ENCODE data around the gene NOP53.
"Not testable (repeated sequence)": the region's sequence is repeated elsewhere in the genome, so short reads cannot be mapped to it uniquely, and the experiment has no call there.

NOP53 gene

DNA sequence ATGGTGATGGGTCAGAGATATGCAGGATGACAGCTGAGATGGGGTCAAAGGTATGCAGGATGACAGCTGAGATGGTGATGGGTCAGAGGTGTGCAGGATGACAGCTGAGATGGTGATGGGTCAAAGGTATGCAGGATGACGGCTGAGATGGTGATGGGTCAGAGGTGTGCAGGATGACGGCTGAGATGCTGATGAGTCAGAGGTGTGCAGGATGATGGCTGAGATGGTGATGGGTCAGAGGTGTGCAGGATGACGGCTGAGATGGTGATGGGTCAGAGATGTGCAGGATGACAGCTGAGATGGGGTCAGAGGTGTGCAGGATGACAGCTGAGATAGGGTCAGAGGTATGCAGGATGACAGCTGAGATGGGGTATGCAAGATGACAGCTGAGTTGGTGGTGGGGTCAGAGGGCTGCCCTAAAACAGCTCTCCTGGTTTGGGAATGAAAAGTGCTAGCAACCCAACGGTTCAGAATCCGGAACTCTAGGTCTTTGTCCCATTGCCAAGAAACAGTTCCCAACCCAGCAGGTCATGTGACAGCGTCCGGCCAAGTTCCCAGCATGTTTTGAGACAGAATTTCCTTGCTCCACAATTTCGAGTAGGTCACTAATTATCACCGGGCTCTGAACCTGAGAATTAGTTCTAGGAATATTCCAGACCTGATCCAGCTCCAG, 36.4 kb downstream of the NOP53 start:
- peaks cover 39% of the 10 kb centered on the region for H3K79me2 ChIP-seq (ENCODE audit: insufficient read depth, low read length)
- no peaks in the 10 kb centered on the region for H3K9me2 ChIP-seq (replicated peaks; ENCODE audit: low read depth, low read length)
- peaks cover 6% of the 10 kb centered on the region; the same call in 1 of the 2 replicates for H3K36me3 ChIP-seq (ENCODE audit: insufficient read depth, low read length)

DNA sequence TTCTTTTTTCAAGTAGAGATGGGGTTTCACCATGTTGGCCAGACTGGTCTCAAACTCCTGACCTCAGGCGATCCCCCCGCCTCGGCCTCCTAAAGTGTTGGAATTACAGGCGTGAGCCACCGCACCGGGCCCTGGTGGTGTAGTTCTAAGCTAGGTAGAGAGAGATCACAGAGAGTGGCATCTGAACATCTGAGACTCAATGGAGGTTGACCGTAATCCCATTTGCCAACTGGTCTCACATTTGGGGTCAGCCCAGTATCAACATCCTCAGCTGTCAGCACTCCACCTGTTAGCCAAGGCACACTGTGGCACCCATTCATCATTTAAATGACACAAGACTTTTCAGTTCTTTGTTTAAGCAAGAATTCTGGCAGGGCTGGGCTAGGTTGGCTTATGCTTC, 41.2 kb downstream of the NOP53 start:
- Histone ChIP-seq H3F3A (ENCODE audit: low read depth) (no peaks in the 10 kb centered on the region), H3K79me2 (ENCODE audit: insufficient read depth, low read length) (0 out of 2 replicates have a peak, but pooled peaks cover under 1% of the 10 kb centered on the region), H3K9me3 (ENCODE audit: insufficient read depth, low read depth, low read length) (no peaks in the 10 kb centered on the region), H3K9me2 (replicated peaks; ENCODE audit: low read depth, low read length) (no peaks in the 10 kb centered on the region), H3K4me3 (ENCODE audit: low read length, poor library complexity, severe bottlenecking) (no peak overlapping the region), H3K27me3 (ENCODE audit: insufficient read depth, low read length, poor library complexity, severe bottlenecking) (no peaks in the 10 kb centered on the region), H3K36me3 (ENCODE audit: insufficient read depth, low read length) (peaks cover 6% of the 10 kb centered on the region; the same call in 1 of the 2 replicates), H3K9ac (ENCODE audit: low read depth, low read length, poor library complexity, severe bottlenecking) (no peak overlapping the region), H2AFZ (ENCODE audit: low read length) (no peak overlapping the region), H3K4me2 (ENCODE audit: low read depth, low read length, poor library complexity, severe bottlenecking) (no peak overlapping the region), H4K20me1 (ENCODE audit: insufficient read depth, low read length, poor library complexity, severe bottlenecking) (no peaks in the 10 kb centered on the region), H3K4me1 (ENCODE audit: insufficient read depth, low read length, poor library complexity, severe bottlenecking) (no peaks in the 10 kb centered on the region)
- TF ChIP-seq EZH2phosphoT487 (IDR thresholded peaks at IDR 0.05; ENCODE audit: borderline replicate concordance): no peak
- TF ChIP-seq, protein P1, sequence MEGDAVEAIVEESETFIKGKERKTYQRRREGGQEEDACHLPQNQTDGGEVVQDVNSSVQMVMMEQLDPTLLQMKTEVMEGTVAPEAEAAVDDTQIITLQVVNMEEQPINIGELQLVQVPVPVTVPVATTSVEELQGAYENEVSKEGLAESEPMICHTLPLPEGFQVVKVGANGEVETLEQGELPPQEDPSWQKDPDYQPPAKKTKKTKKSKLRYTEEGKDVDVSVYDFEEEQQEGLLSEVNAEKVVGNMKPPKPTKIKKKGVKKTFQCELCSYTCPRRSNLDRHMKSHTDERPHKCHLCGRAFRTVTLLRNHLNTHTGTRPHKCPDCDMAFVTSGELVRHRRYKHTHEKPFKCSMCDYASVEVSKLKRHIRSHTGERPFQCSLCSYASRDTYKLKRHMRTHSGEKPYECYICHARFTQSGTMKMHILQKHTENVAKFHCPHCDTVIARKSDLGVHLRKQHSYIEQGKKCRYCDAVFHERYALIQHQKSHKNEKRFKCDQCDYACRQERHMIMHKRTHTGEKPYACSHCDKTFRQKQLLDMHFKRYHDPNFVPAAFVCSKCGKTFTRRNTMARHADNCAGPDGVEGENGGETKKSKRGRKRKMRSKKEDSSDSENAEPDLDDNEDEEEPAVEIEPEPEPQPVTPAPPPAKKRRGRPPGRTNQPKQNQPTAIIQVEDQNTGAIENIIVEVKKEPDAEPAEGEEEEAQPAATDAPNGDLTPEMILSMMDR (conservative IDR thresholded peaks at IDR 0.05; ENCODE audit: low read length): no peak

More for the DNA sequence above, 36.4 kb downstream of the NOP53 start:
- Histone ChIP-seq H3K4me1 (ENCODE audit: insufficient read depth, low read length, poor library complexity, severe bottlenecking) (peaks cover 18% of the 10 kb centered on the region), H3K27me3 (ENCODE audit: insufficient read depth, low read length, poor library complexity, severe bottlenecking) (no peaks in the 10 kb centered on the region), H3K9me3 (ENCODE audit: insufficient read depth, low read depth, low read length) (no peaks in the 10 kb centered on the region), H3K4me3 (ENCODE audit: low read length, poor library complexity, severe bottlenecking) (no peak overlapping the region), H4K20me1 (ENCODE audit: insufficient read depth, low read length, poor library complexity, severe bottlenecking) (peaks cover 20% of the 10 kb centered on the region), H2AFZ (ENCODE audit: low read length) (no peak overlapping the region), H3F3A (ENCODE audit: low read depth) (no peaks in the 10 kb centered on the region), H3K9ac (ENCODE audit: low read depth, low read length, poor library complexity, severe bottlenecking) (no peak overlapping the region), H3K4me2 (ENCODE audit: low read depth, low read length, poor library complexity, severe bottlenecking) (no peak overlapping the region)
- TF ChIP-seq EZH2phosphoT487 (IDR thresholded peaks at IDR 0.05; ENCODE audit: borderline replicate concordance): no peak
- TF ChIP-seq, protein P1 (conservative IDR thresholded peaks at IDR 0.05; ENCODE audit: low read length): no peak

DNA sequence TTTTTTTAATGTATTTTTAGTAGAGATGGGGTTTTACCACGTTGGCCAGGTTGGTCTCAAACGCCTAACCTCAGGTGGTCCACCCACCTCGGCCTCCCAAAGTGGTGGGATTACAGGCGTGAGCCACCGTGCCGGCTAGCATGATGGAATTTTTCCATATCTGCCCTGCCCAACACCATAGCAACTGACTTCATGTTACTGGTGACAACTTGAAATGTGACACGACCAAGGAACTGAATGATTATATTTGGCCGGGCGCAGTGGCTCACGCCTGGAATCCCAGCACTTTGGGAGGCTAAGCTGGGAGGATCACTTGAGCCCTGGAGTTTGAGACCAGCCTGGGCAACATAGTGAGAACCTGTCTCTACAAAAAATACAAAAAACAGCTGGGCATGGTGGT, 42.0 kb downstream of the NOP53 start:
- not testable (repeated sequence) for H3K9me3 ChIP-seq (ENCODE audit: insufficient read depth, low read depth, low read length); H3K4me2 ChIP-seq (ENCODE audit: low read depth, low read length, poor library complexity, severe bottlenecking); H2AFZ ChIP-seq (ENCODE audit: low read length); H3K4me1 ChIP-seq (ENCODE audit: insufficient read depth, low read length, poor library complexity, severe bottlenecking); H3K9me2 ChIP-seq (replicated peaks; ENCODE audit: low read depth, low read length); H4K20me1 ChIP-seq (ENCODE audit: insufficient read depth, low read length, poor library complexity, severe bottlenecking); H3K36me3 ChIP-seq (ENCODE audit: insufficient read depth, low read length); H3K4me3 ChIP-seq (ENCODE audit: low read length, poor library complexity, severe bottlenecking); H3K9ac ChIP-seq (ENCODE audit: low read depth, low read length, poor library complexity, severe bottlenecking); H3K79me2 ChIP-seq (ENCODE audit: insufficient read depth, low read length); H3F3A ChIP-seq (ENCODE audit: low read depth); H3K27me3 ChIP-seq (ENCODE audit: insufficient read depth, low read length, poor library complexity, severe bottlenecking)

DNA sequence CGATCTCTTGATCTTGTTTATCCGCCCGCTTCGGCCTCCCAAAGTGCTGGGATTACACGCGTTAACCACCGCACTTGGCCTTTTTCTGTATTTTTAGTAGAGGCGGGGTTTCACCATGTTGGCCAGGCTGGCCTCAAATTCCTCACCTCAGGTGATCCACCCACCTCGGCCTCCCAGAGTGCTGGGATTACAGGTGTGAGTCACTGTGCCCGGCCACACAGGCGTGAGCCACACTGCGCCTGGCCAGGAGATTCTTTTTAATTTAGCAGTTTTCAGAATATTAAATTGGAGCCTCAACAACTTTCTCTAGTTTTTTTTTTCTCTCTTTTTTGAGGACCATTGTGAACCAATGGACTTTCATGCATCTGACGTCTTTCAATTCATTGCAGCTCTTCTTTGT, 44.5 kb downstream of the NOP53 start:
- H3K36me3 ChIP-seq (ENCODE audit: insufficient read depth, low read length); H3K4me1 ChIP-seq (ENCODE audit: insufficient read depth, low read length, poor library complexity, severe bottlenecking); H3K4me3 ChIP-seq (ENCODE audit: low read length, poor library complexity, severe bottlenecking); H3K79me2 ChIP-seq (ENCODE audit: insufficient read depth, low read length); H3K9ac ChIP-seq (ENCODE audit: low read depth, low read length, poor library complexity, severe bottlenecking); H2AFZ ChIP-seq (ENCODE audit: low read length); H3K9me3 ChIP-seq (ENCODE audit: insufficient read depth, low read depth, low read length); H4K20me1 ChIP-seq (ENCODE audit: insufficient read depth, low read length, poor library complexity, severe bottlenecking); H3K9me2 ChIP-seq (replicated peaks; ENCODE audit: low read depth, low read length); H3F3A ChIP-seq (ENCODE audit: low read depth); H3K27me3 ChIP-seq (ENCODE audit: insufficient read depth, low read length, poor library complexity, severe bottlenecking); H3K4me2 ChIP-seq (ENCODE audit: low read depth, low read length, poor library complexity, severe bottlenecking): not testable (repeated sequence)
